IMR-90 (cell line): ENCODE results near the gene RET. TPM values are rescaled to one million over a fixed set of nuclear protein-coding genes. Genes with fewer than 3 reads are reported as not detected.
A peak's percentile ranks its signal among the peaks of the same experiment; 100 is the strongest.

ENCODE experiments used
- ATAC-seq: fragments of 200-7000 bp; cut with Tn5 transposase; 2 replicates; pipeline ENCODE4 v1.9.1; 2020; ENCODE audit warnings: low read depth, mild to moderate bottlenecking, moderate library complexity
- BruUV-seq: library from RNA; stranded (reverse); fragments of 400-500 nt; replicated peaks from 2 replicates; lab custom pipeline; 2021; lab: Mats Ljungman, UMichigan
- CTCF ChIA-PET: fragments of 300-600 bp; formaldehyde crosslinking; extraction: SDS; loops from one replicate; lab custom pipeline; 2021; ENCODE audit warnings: antibody characterized with exemption; lab: Yijun Ruan, JAX
- POLR2A ChIA-PET: fragments of 300-600 bp; sonication (Branson Sonifier 250); formaldehyde crosslinking; loops from one replicate; lab custom pipeline; 2022; ENCODE audit warnings: antibody characterized with exemption; ENCODE audit not compliant: unreplicated experiment; lab: Charles Lee
- DNase-seq: peaks from one replicate; pipeline ENCODE4 v3.0.0; 2013
- H2AFZ ChIP-seq: replicated peaks from 2 replicates; pipeline ENCODE3; 2013; ENCODE audit warnings: low read length, mild to moderate bottlenecking; ENCODE audit not compliant: poor library complexity
- H2AK5ac ChIP-seq: 2 replicates; pipeline ENCODE4 v1.6.1; 2013; ENCODE audit warnings: low read depth, low read length, inconsistent platforms
- H2AK9ac ChIP-seq: replicated peaks from 2 replicates; pipeline ENCODE3; 2013; ENCODE audit warnings: mild to moderate bottlenecking, low read depth, low read length, moderate library complexity; ENCODE audit not compliant: poor library complexity
- H2BK120ac ChIP-seq: 2 replicates; pipeline ENCODE4 v1.6.1; 2013; ENCODE audit warnings: low read depth, low read length, inconsistent platforms
- H2BK15ac ChIP-seq: 3 replicates; pipeline ENCODE4 v1.6.1; 2013; ENCODE audit warnings: low read depth, low read length, inconsistent platforms
- H2BK20ac ChIP-seq: 2 replicates; pipeline ENCODE4 v1.6.1; 2013; ENCODE audit warnings: low read depth, mild to moderate bottlenecking, inconsistent platforms, low read length, moderate library complexity
- H2BK5ac ChIP-seq: 2 replicates; pipeline ENCODE4 v1.6.1; 2013; ENCODE audit warnings: mild to moderate bottlenecking, low read depth, low read length, inconsistent platforms; ENCODE audit not compliant: poor library complexity, severe bottlenecking
- H3K14ac ChIP-seq: replicated peaks from 2 replicates; pipeline ENCODE4 v1.6.1; 2013; ENCODE audit warnings: low read depth, low read length, inconsistent platforms
- H3K18ac ChIP-seq: 2 replicates; pipeline ENCODE4 v1.6.1; 2013; ENCODE audit warnings: low read depth, low read length, control low read depth
- H3K23ac ChIP-seq: 2 replicates; pipeline ENCODE4 v1.6.1; 2013; ENCODE audit warnings: low read depth, low read length, inconsistent platforms
- H3K27ac ChIP-seq: 2 replicates; pipeline ENCODE4 v1.5.1; 2013; ENCODE audit warnings: mild to moderate bottlenecking, control low read depth, low read length; ENCODE audit not compliant: insufficient read depth
- H3K27me3 ChIP-seq: 2 replicates; pipeline ENCODE4 v1.6.1; 2013; ENCODE audit warnings: low read length; ENCODE audit not compliant: control insufficient read depth, insufficient read depth
- H3K36me3 ChIP-seq: 2 replicates; pipeline ENCODE4 v1.6.1; 2013; ENCODE audit warnings: low read length, mixed read lengths; ENCODE audit not compliant: control insufficient read depth, insufficient read depth
- H3K4ac ChIP-seq: 2 replicates; pipeline ENCODE4 v1.6.1; 2013; ENCODE audit warnings: low read depth, low read length, inconsistent platforms
- H3K4me1 ChIP-seq: 2 replicates; pipeline ENCODE4 v1.6.1; 2013; ENCODE audit warnings: low read length, mixed read lengths; ENCODE audit not compliant: control insufficient read depth, insufficient read depth
- H3K4me2 ChIP-seq: 2 replicates; pipeline ENCODE4 v1.6.1; 2013; ENCODE audit warnings: low read depth, mild to moderate bottlenecking, control low read depth, low read length, moderate library complexity
- H3K4me3 ChIP-seq: 2 replicates; pipeline ENCODE4 v1.5.1; 2013; ENCODE audit warnings: low read depth, mild to moderate bottlenecking, control low read depth, low read length, moderate library complexity; ENCODE audit not compliant: insufficient read depth
- H3K56ac ChIP-seq: 2 replicates; pipeline ENCODE4 v1.6.1; 2013; ENCODE audit warnings: low read length, inconsistent platforms; ENCODE audit not compliant: insufficient read depth; ENCODE audit errors: extremely low read depth
- H3K79me1 ChIP-seq, 2 experiments: 2 replicates each; pipeline ENCODE4 v1.6.1; 2013; ENCODE audit warnings: low read length in 2 of 2, inconsistent platforms in 1 of 2, low read depth in 1 of 2
- H3K9ac ChIP-seq: 2 replicates; pipeline ENCODE4 v1.6.1; 2013; ENCODE audit warnings: low read depth, low read length, control low read depth
- H3K9me1 ChIP-seq: 2 replicates; pipeline ENCODE4 v1.6.1; 2013; ENCODE audit warnings: low read length, inconsistent platforms; ENCODE audit not compliant: insufficient read depth
- H3K9me3 ChIP-seq: 2 replicates; pipeline ENCODE4 v1.6.1; 2013; ENCODE audit warnings: low read length; ENCODE audit not compliant: control insufficient read depth, insufficient read depth
- H4K20me1 ChIP-seq: 2 replicates; pipeline ENCODE4 v1.6.1; 2013; ENCODE audit warnings: low read length, inconsistent platforms; ENCODE audit not compliant: insufficient read depth
- H4K5ac ChIP-seq: 2 replicates; pipeline ENCODE4 v1.6.1; 2013; ENCODE audit warnings: mild to moderate bottlenecking, low read depth, low read length, control low read depth
- H4K8ac ChIP-seq, 2 experiments: 2 replicates each; pipeline ENCODE4 v1.6.1; 2013; ENCODE audit warnings: low read depth in 2 of 2, low read length in 2 of 2, control low read depth in 1 of 2, inconsistent platforms in 1 of 2
- H4K91ac ChIP-seq: 2 replicates; pipeline ENCODE4 v1.6.1; 2013; ENCODE audit warnings: low read depth, low read length, inconsistent platforms; ENCODE audit not compliant: insufficient read depth
- MAFK ChIP-seq: IDR thresholded peaks from 2 replicates; pipeline ENCODE4 v1.6.1; 2012; ENCODE audit warnings: low read depth, low read length, improper control_type of control experiment
- MXI1 ChIP-seq: IDR thresholded peaks from 2 replicates; pipeline ENCODE4 v1.6.1; 2012; ENCODE audit warnings: low read depth, mild to moderate bottlenecking, low read length, moderate library complexity, borderline replicate concordance
- WGBS, 2 experiments: methylation state at CpG; one replicate each; pipeline versions ENCODE4 v1.1.5 to v1.1.7; 2013; ENCODE audit warnings: missing lambda C conversion rate in 2 of 2; ENCODE audit not compliant: insufficient read length in 1 of 2; ENCODE audit errors: extremely low coverage in 2 of 2; 5-methylcytosine and 5-hydroxymethylcytosine counted together
- dilution Hi-C: fragments of 300-500 bp; cut with HindIII; formaldehyde crosslinking; loops from one replicate; pipeline ENCODE4 v1.14.3; 2018; ENCODE audit warnings: low sequenced_read_pairs; ENCODE audit not compliant: unreplicated experiment
- in situ Hi-C: fragments of 300-500 bp; cut with MboI; formaldehyde crosslinking; loops from 3 replicates; pipeline ENCODE4 v1.14.3; 2019; ENCODE audit warnings: low sequenced_read_pairs, inconsistent platforms, mixed read lengths
- intact Hi-C: fragments of 100-400 bp; cut with micrococcal nuclease; formaldehyde crosslinking; loops from 2 replicates; pipeline ENCODE4 v1.10.0; 2022
- polyA plus RNA-seq, 3 experiments: library from polyadenylated mRNA; depleted of rRNA; stranded (reverse); fragments of >200 nt; gene quantifications; 2 replicates each; pipeline ENCODE4 v1.2.3, GENCODE V29; 2012; ENCODE audit warnings: low replicate concordance in 1 of 3
- total RNA-seq: library from RNA; depleted of rRNA; stranded (reverse); fragments of >200 nt; gene quantifications from 2 replicates; pipeline ENCODE4 v1.2.3, GENCODE V29; 2012

The RET gene
- total and polyA plus RNA-seq, 2 of the 4 experiments (the other 2 are of a cell fraction): 0.10 to 0.18 TPM

- Histone ChIP-seq H2BK120ac (no peak overlapping the region), H3K9me1 (peaks cover 9% of the 10 kb centered on the region), H3K4me2 (no peak overlapping the region), H3K4me3 (no peak overlapping the region), H2AK9ac (no peak overlapping the region), H2AK5ac (no peak overlapping the region), H3K14ac (no peak overlapping the region), H3K9ac (no peak overlapping the region), H3K9me3 (no peaks in the 10 kb centered on the region), H3K56ac (no peak overlapping the region), H3K4me1 (peaks cover 14% of the 10 kb centered on the region), H4K8ac (no peak overlapping the region), H2BK5ac (no peak overlapping the region), H4K20me1 (peaks cover 30% of the 10 kb centered on the region), H3K27me3 (no peaks in the 10 kb centered on the region), H3K4ac (no peak overlapping the region), H2BK15ac (no peak overlapping the region), H2AFZ (no peak overlapping the region), H3K36me3 (peaks cover 4% of the 10 kb centered on the region; the same call in 1 of the 2 replicates), H2BK20ac (no peak overlapping the region), H3K79me1 (peaks cover 21 to 33% of the 10 kb centered on the region in 2 experiments), H3K23ac (no peak overlapping the region), H4K5ac (no peak overlapping the region), H4K91ac (no peak overlapping the region), H3K18ac (no peak overlapping the region), H3K27ac (no peak overlapping the region)
- dilution Hi-C loops (no loop called here), intact Hi-C loops (no loop called here), in situ Hi-C loops (no loop called here)
- DNase-seq: no peak
- TF ChIP-seq MAFK (peak; percentile 96), MXI1 (no peak)
- CTCF ChIA-PET: no interaction called here
- no peak for ATAC-seq
- 83% methylated on average over 3 of the region's 9 CpGs; no CpG with 5 or more reads in 1 of the 2 experiments for WGBS, 2 experiments
- POLR2A ChIA-PET: no interaction called here
- BruUV-seq: no TSS peak
Observed at GRCh38 chr10:43156590-43157341, 79.9 kb downstream of the RET start.
